Measurements from ENCODE around the gene WWC2.

DNA sequence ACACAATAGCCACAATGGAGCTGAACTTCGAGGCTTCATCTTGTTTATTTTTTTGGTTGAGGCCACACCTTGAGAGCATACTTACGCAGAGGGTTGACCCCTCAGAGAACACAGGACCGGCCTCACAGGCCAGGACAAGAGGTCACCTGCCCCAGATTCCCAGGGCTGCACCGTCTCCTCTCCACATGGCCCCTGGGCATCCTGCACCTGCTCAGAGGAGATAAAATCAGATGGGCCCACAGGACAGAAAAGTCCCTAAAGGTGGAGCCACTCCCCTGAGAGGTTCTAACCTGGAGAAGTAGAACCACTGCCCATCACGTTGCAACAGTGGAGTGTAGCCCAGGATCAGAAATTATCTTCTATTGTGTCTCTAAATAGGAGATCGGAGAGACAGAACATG, 224.2 kb downstream of the WWC2 start:
- TF ChIP-seq EZH2phosphoT487 (IDR thresholded peaks at IDR 0.05; ENCODE audit: unreplicated experiment), result no peak
- no peak for TF ChIP-seq ZNF331 (CRISPR knock-in tag; IDR thresholded peaks at IDR 0.05; ENCODE audit: low read depth)
- TF ChIP-seq, protein P1, sequence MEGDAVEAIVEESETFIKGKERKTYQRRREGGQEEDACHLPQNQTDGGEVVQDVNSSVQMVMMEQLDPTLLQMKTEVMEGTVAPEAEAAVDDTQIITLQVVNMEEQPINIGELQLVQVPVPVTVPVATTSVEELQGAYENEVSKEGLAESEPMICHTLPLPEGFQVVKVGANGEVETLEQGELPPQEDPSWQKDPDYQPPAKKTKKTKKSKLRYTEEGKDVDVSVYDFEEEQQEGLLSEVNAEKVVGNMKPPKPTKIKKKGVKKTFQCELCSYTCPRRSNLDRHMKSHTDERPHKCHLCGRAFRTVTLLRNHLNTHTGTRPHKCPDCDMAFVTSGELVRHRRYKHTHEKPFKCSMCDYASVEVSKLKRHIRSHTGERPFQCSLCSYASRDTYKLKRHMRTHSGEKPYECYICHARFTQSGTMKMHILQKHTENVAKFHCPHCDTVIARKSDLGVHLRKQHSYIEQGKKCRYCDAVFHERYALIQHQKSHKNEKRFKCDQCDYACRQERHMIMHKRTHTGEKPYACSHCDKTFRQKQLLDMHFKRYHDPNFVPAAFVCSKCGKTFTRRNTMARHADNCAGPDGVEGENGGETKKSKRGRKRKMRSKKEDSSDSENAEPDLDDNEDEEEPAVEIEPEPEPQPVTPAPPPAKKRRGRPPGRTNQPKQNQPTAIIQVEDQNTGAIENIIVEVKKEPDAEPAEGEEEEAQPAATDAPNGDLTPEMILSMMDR (conservative IDR thresholded peaks at IDR 0.05; ENCODE audit: low read depth in 2 of 2), result no peak
- TF ChIP-seq POLR2AphosphoS5 (IDR thresholded peaks at IDR 0.05; ENCODE audit: low read depth), result no peak
- TF ChIP-seq EZH2 (IDR thresholded peaks at IDR 0.05; ENCODE audit: low read depth, unreplicated experiment), result no peak
- TF ChIP-seq, protein P2, sequence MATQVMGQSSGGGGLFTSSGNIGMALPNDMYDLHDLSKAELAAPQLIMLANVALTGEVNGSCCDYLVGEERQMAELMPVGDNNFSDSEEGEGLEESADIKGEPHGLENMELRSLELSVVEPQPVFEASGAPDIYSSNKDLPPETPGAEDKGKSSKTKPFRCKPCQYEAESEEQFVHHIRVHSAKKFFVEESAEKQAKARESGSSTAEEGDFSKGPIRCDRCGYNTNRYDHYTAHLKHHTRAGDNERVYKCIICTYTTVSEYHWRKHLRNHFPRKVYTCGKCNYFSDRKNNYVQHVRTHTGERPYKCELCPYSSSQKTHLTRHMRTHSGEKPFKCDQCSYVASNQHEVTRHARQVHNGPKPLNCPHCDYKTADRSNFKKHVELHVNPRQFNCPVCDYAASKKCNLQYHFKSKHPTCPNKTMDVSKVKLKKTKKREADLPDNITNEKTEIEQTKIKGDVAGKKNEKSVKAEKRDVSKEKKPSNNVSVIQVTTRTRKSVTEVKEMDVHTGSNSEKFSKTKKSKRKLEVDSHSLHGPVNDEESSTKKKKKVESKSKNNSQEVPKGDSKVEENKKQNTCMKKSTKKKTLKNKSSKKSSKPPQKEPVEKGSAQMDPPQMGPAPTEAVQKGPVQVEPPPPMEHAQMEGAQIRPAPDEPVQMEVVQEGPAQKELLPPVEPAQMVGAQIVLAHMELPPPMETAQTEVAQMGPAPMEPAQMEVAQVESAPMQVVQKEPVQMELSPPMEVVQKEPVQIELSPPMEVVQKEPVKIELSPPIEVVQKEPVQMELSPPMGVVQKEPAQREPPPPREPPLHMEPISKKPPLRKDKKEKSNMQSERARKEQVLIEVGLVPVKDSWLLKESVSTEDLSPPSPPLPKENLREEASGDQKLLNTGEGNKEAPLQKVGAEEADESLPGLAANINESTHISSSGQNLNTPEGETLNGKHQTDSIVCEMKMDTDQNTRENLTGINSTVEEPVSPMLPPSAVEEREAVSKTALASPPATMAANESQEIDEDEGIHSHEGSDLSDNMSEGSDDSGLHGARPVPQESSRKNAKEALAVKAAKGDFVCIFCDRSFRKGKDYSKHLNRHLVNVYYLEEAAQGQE (IDR thresholded peaks at IDR 0.05; ENCODE audit: unreplicated experiment), result no peak
- TF ChIP-seq, protein P3, sequence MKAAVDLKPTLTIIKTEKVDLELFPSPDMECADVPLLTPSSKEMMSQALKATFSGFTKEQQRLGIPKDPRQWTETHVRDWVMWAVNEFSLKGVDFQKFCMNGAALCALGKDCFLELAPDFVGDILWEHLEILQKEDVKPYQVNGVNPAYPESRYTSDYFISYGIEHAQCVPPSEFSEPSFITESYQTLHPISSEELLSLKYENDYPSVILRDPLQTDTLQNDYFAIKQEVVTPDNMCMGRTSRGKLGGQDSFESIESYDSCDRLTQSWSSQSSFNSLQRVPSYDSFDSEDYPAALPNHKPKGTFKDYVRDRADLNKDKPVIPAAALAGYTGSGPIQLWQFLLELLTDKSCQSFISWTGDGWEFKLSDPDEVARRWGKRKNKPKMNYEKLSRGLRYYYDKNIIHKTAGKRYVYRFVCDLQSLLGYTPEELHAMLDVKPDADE (IDR thresholded peaks at IDR 0.05), result no peak
